Gastroesophageal sphincter (tissue), 4 donors: ENCODE measurements around the gene CIP2A. TPM values are rescaled to one million over a fixed set of nuclear protein-coding genes. Genes with fewer than 3 reads are reported as not detected.

Experiments used
- ATAC-seq: fragments of 150-250 bp; one replicate; pipeline ENCODE4 v1.9.1; 2016; ENCODE audit warnings: mild to moderate bottlenecking, moderate library complexity
- H3K27ac ChIP-seq, 4 donors: fragments of 200-600 bp; sonication (generic) in 3 of 4; 1 replicate in 3 of 4; 2 replicates in 1 of 4; pipeline ENCODE4 v1.5.1; 2016 to 2019
- H3K27me3 ChIP-seq: fragments of 200-600 bp; sonication (generic); one replicate; pipeline ENCODE4 v1.5.1; 2019
- H3K36me3 ChIP-seq, 2 donors: fragments of 200-600 bp; sonication (generic); one replicate each; pipeline ENCODE4 v1.5.1; 2019; ENCODE audit warnings: control low read depth in 1 of 2
- H3K4me1 ChIP-seq, 3 donors: fragments of 200-600 bp; sonication (generic); 1 replicate in 2 of 3; 2 replicates in 1 of 3; pipeline ENCODE4 v1.5.1; 2016 to 2019; ENCODE audit warnings: control low read depth in 2 of 3
- H3K4me3 ChIP-seq, 2 donors: fragments of 200-600 bp; sonication (generic); one replicate each; pipeline ENCODE4 v1.5.1; 2019; ENCODE audit warnings: mild to moderate bottlenecking in 1 of 2, moderate library complexity in 1 of 2
- H3K9me3 ChIP-seq, 3 donors: fragments of 200-600 bp; sonication (generic); one replicate each; pipeline ENCODE4 v1.5.1; 2017 to 2019; ENCODE audit warnings: control low read depth in 2 of 3
- CTCF ChIP-seq, 4 experiments: fragments of 200-600 bp in 2 of 4; fragments of 450-650 bp in 2 of 4; sonication (generic) in 1 of 4; IDR thresholded peaks; one replicate each; pipeline ENCODE4 v1.5.1; 2017 to 2019; ENCODE audit warnings: antibody characterized with exemption in 4 of 4, mild to moderate bottlenecking in 2 of 4, moderate library complexity in 2 of 4
- EP300 ChIP-seq: sonication (generic); formaldehyde crosslinking; IDR thresholded peaks from one replicate; pipeline ENCODE4 v1.6.1; 2017; ENCODE audit warnings: antibody characterized with exemption, mild to moderate bottlenecking
- POLR2A ChIP-seq, 2 donors: fragments of 450-650 bp; IDR thresholded peaks; one replicate each; pipeline ENCODE4 v1.6.1; 2017; ENCODE audit warnings: antibody characterized with exemption in 2 of 2, mild to moderate bottlenecking in 2 of 2, moderate library complexity in 1 of 2
- POLR2AphosphoS5 ChIP-seq: sonication (generic); formaldehyde crosslinking; IDR thresholded peaks from one replicate; pipeline ENCODE4 v1.6.1; 2017; ENCODE audit warnings: antibody characterized with exemption
- WGBS, 2 donors: methylation state at CpG; one replicate each; pipeline ENCODE4 v1.1.5; 2018; ENCODE audit warnings: low coverage in 1 of 2; 5-methylcytosine and 5-hydroxymethylcytosine counted together
- total RNA-seq, 4 donors: library from RNA; depleted of rRNA; stranded (reverse); fragments of >200 nt; gene quantifications; one replicate each; pipeline ENCODE4 v1.1.0, GENCODE V29; 2016

Gene CIP2A
- total RNA-seq, 4 donors from 2014 or later: 1.7 to 4.6 (median 2.4) TPM

GRCh38 chr3:108527817-108528216 lies 61.4 kb downstream of the CIP2A start:
- Histone ChIP-seq H3K27ac (no peak overlapping the region), H3K36me3 (no peaks in the 10 kb centered on the region), H3K4me1 (peaks cover 0 to 24% (median 0%) of the 10 kb centered on the region in 3 donors), H3K4me3 (no peak overlapping the region), H3K27me3 (no peaks in the 10 kb centered on the region), H3K9me3 (no peaks in the 10 kb centered on the region)
- TF ChIP-seq POLR2A (IDR thresholded peaks at IDR 0.05) (no peak), CTCF (IDR thresholded peaks at IDR 0.05) (no peak), EP300 (no peak), POLR2AphosphoS5 (no peak)
- ATAC-seq: no peak
- WGBS, 2 donors: 81 to 92% methylated on average over 2 of the region's 2 CpGs

- Histone ChIP-seq H3K36me3 (no peaks in the 10 kb centered on the region), H3K27ac (no peak overlapping the region), H3K4me1 (peaks cover 0 to 24% (median 0%) of the 10 kb centered on the region in 3 donors), H3K4me3 (no peak overlapping the region), H3K27me3 (no peaks in the 10 kb centered on the region), H3K9me3 (no peaks in the 10 kb centered on the region)
- TF ChIP-seq EP300 (no peak), POLR2A (IDR thresholded peaks at IDR 0.05) (no peak), POLR2AphosphoS5 (no peak), CTCF (IDR thresholded peaks at IDR 0.05) (no peak)
- no peak for ATAC-seq
Measured at GRCh38 chr3:108527109-108527508, 62.1 kb downstream of the CIP2A start.

GRCh38 chr3:108525971-108526370 lies 63.3 kb downstream of the CIP2A start:
- Histone ChIP-seq H3K4me1 (peaks cover 0 to 24% (median 0%) of the 10 kb centered on the region in 3 donors), H3K9me3 (no peaks in the 10 kb centered on the region), H3K36me3 (no peaks in the 10 kb centered on the region), H3K27ac (no peak overlapping the region), H3K27me3 (no peaks in the 10 kb centered on the region), H3K4me3 (no peak overlapping the region)
- 75 to 82% methylated on average over 2 of the region's 2 CpGs for WGBS, 2 donors
- TF ChIP-seq EP300 (no peak), POLR2AphosphoS5 (no peak), CTCF (IDR thresholded peaks at IDR 0.05) (no peak), POLR2A (IDR thresholded peaks at IDR 0.05) (no peak)
- ATAC-seq: no peak

- H3K36me3 ChIP-seq: no peaks in the 10 kb centered on the region
- WGBS, 2 donors: 11 to 21% methylated on average over 2 of the region's 2 CpGs
- no peaks in the 10 kb centered on the region for H3K9me3 ChIP-seq
- H3K27ac ChIP-seq: peak overlapping the region in 2 of 4 donors; percentile 19 to 21
- no peaks in the 10 kb centered on the region for H3K27me3 ChIP-seq
- no peak for ATAC-seq
- TF ChIP-seq POLR2A (IDR thresholded peaks at IDR 0.05) (no peak), CTCF (IDR thresholded peaks at IDR 0.05) (no peak), EP300 (no peak), POLR2AphosphoS5 (no peak)
- no peak overlapping the region for H3K4me3 ChIP-seq
- peaks cover 0 to 24% (median 0%) of the 10 kb centered on the region in 3 donors for H3K4me1 ChIP-seq
Measured at GRCh38 chr3:108525256-108525655, 64.0 kb downstream of the CIP2A start.

- 0% methylated on average over 2 of the region's 2 CpGs for WGBS, 2 donors
- H3K4me1 ChIP-seq: peaks cover 0 to 24% (median 0%) of the 10 kb centered on the region in 3 donors
- no peak for ATAC-seq
- TF ChIP-seq CTCF (IDR thresholded peaks at IDR 0.05) (no peak), POLR2AphosphoS5 (no peak), EP300 (no peak), POLR2A (IDR thresholded peaks at IDR 0.05) (no peak)
- peak overlapping the region; percentile 19 to 55 (median 30) for H3K27ac ChIP-seq
- H3K27me3 ChIP-seq: no peaks in the 10 kb centered on the region
- no peak overlapping the region for H3K4me3 ChIP-seq
- H3K36me3 ChIP-seq: no peaks in the 10 kb centered on the region
- H3K9me3 ChIP-seq: no peaks in the 10 kb centered on the region
Measured at GRCh38 chr3:108524537-108524936, 64.7 kb downstream of the CIP2A start.
